ENCODE results near the gene AACS. TPM values are rescaled to one million over a fixed set of nuclear protein-coding genes. Genes with fewer than 3 reads are reported as not detected.

AACS gene
- polyA plus RNA-seq, 1 donor = 19.1 TPM

DNA sequence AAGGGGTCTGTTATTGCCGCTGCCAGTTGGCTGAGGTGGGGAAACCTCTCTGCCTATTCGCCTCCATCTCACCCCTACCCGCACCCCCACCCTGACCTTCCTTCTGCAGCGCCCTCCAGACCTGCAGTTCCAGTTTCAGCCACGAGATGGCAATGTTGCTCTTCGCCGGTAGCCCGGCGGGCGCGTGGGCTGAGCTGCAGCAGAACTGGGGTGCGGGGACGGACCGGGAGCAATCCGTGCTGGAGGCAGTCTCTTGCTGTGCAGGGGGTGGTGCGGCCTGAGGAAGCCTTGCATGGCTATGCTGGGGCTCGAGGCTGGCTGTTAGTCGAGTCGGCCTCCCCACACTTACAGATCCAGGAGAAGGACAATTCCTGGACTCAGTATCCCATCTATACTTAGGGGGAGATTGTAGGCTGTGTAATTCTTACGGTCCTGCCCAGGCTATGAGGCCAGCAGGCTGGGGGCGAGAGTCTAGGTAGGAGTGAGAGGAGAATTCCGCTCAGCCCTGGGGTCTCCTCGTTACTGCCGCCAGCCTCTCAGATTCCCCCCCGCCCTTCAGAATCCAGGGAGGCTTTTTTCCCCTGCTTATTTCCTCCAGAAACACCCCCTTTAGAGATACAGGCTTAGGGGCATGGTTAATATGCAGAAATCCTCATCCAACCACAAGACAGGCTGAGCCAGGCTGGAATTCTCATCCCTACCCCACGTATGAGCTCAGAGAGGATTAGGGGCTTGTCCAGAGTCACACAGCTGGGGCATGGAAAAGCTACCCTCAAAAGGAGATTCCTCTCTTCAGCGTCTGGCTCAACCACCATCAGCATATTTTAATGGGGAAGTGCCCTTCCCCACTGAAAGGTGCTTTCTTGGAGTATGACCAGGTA lies 118.2 kb downstream of the AACS start:
- no peak overlapping the region for H3K27ac ChIP-seq (ENCODE audit: low read length)
- H3K27me3 ChIP-seq (ENCODE audit: control insufficient read depth, insufficient read depth, low read length) = peaks cover 45% of the 10 kb centered on the region
- peak; percentile 64 to 65 for DNase-seq
- WGBS (ENCODE audit: insufficient coverage, low lambda C conversion rate) = no CpG with 5 or more reads among the region's 27 CpGs
- H3K36me3 ChIP-seq (ENCODE audit: control insufficient read depth, insufficient read depth, low read length) = no peaks in the 10 kb centered on the region
- peaks cover 4% of the 10 kb centered on the region for H3K9me3 ChIP-seq (ENCODE audit: control insufficient read depth, low read depth, low read length)
- no peak overlapping the region for H3K4me3 ChIP-seq (ENCODE audit: low read length)
- peaks cover 12% of the 10 kb centered on the region for H3K4me1 ChIP-seq (ENCODE audit: control insufficient read depth, insufficient read depth, low read length)

- no peak overlapping the region for H3K27ac ChIP-seq (ENCODE audit: low read length)
- no peaks in the 10 kb centered on the region for H3K36me3 ChIP-seq (ENCODE audit: control insufficient read depth, insufficient read depth, low read length)
- no peak for DNase-seq
- WGBS (ENCODE audit: insufficient coverage, low lambda C conversion rate) = no CpG with 5 or more reads among the region's 16 CpGs
- peaks cover 55% of the 10 kb centered on the region for H3K27me3 ChIP-seq (ENCODE audit: control insufficient read depth, insufficient read depth, low read length)
- peaks cover 12% of the 10 kb centered on the region for H3K4me1 ChIP-seq (ENCODE audit: control insufficient read depth, insufficient read depth, low read length)
- H3K4me3 ChIP-seq (ENCODE audit: low read length) = no peak overlapping the region
- peaks cover 4% of the 10 kb centered on the region for H3K9me3 ChIP-seq (ENCODE audit: control insufficient read depth, low read depth, low read length)
These were observed 119.2 kb downstream of the AACS start for GRCh38 chr12:125184213-125184967.

GRCh38 chr12:125185311-125185739 lies 120.1 kb downstream of the AACS start:
- peaks cover 12% of the 10 kb centered on the region for H3K4me1 ChIP-seq (ENCODE audit: control insufficient read depth, insufficient read depth, low read length)
- no peaks in the 10 kb centered on the region for H3K36me3 ChIP-seq (ENCODE audit: control insufficient read depth, insufficient read depth, low read length)
- no CpG with 5 or more reads among the region's 21 CpGs for whole genome bisulfite sequencing (ENCODE audit: insufficient coverage, low lambda C conversion rate)
- H3K9me3 ChIP-seq (ENCODE audit: control insufficient read depth, low read depth, low read length) = peaks cover 4% of the 10 kb centered on the region
- no peak overlapping the region for H3K4me3 ChIP-seq (ENCODE audit: low read length)
- H3K27ac ChIP-seq (ENCODE audit: low read length) = no peak overlapping the region
- peaks cover 64% of the 10 kb centered on the region for H3K27me3 ChIP-seq (ENCODE audit: control insufficient read depth, insufficient read depth, low read length)
- DNase-seq = no peak

- peaks cover 65% of the 10 kb centered on the region for H3K27me3 ChIP-seq (ENCODE audit: control insufficient read depth, insufficient read depth, low read length)
- peaks cover 12% of the 10 kb centered on the region for H3K4me1 ChIP-seq (ENCODE audit: control insufficient read depth, insufficient read depth, low read length)
- H3K9me3 ChIP-seq (ENCODE audit: control insufficient read depth, low read depth, low read length) = peaks cover 4% of the 10 kb centered on the region
- H3K4me3 ChIP-seq (ENCODE audit: low read length) = peak within 1 kb of the TSS; percentile 4
- H3K36me3 ChIP-seq (ENCODE audit: control insufficient read depth, insufficient read depth, low read length) = no peaks in the 10 kb centered on the region
- H3K27ac ChIP-seq (ENCODE audit: low read length) = no peak within 1 kb of the TSS
- no CpG with 5 or more reads among the region's 71 CpGs for WGBS (ENCODE audit: insufficient coverage, low lambda C conversion rate)
- peak; percentile 31 to 59 for DNase-seq
These were observed 120.7 kb downstream of the AACS start, which contains the start of gene TMEM132B for GRCh38 chr12:125185740-125186470. TMEM132B (plus strand) TSS chr12:125186386.

GRCh38 chr12:125186471-125187147 lies 121.4 kb downstream of the AACS start:
- no peak overlapping the region for H3K27ac ChIP-seq (ENCODE audit: low read length)
- no CpG with 5 or more reads among the region's 90 CpGs for WGBS (ENCODE audit: insufficient coverage, low lambda C conversion rate)
- H3K4me3 ChIP-seq (ENCODE audit: low read length) = peak overlapping the region; percentile 4
- H3K27me3 ChIP-seq (ENCODE audit: control insufficient read depth, insufficient read depth, low read length) = peaks cover 72% of the 10 kb centered on the region
- peaks cover 4% of the 10 kb centered on the region for H3K9me3 ChIP-seq (ENCODE audit: control insufficient read depth, low read depth, low read length)
- peaks cover 12% of the 10 kb centered on the region for H3K4me1 ChIP-seq (ENCODE audit: control insufficient read depth, insufficient read depth, low read length)
- H3K36me3 ChIP-seq (ENCODE audit: control insufficient read depth, insufficient read depth, low read length) = no peaks in the 10 kb centered on the region
- peak in 1 of 2 donors; percentile 16 for DNase-seq

DNA sequence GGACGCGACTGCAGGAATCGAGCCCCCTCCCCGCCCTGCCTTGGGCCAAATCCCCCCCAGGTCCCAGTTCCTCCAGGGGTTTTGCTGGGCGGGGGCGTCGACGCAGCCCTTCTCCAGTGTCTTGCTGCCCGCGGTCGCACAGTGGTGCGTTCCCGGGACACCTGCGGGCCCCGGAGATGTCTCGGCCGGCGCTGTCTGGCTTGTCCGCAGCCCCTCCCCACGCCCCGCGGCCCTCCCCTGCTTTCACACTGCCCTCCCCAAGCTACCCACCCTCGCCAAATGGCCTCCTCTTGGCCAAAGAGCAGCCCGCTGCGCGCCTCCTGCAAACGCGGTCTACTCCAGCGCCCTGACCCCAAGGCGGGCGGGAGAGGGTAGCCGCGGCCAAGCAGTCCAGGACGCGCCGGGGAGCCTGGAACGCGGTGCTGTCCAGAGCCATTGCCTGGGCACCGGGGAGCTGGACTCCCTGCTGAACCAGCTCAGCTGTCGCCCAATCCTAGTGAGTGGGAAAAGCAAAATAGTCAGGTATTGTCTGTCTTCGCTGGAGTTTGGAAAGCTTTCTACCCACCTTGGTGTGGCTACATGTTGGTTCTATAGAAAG lies 122.0 kb downstream of the AACS start:
- Histone ChIP-seq H3K4me1 (ENCODE audit: control insufficient read depth, insufficient read depth, low read length) (peaks cover 12% of the 10 kb centered on the region), H3K27ac (ENCODE audit: low read length) (no peak overlapping the region), H3K27me3 (ENCODE audit: control insufficient read depth, insufficient read depth, low read length) (peaks cover 75% of the 10 kb centered on the region), H3K9me3 (ENCODE audit: control insufficient read depth, low read depth, low read length) (peaks cover 4% of the 10 kb centered on the region), H3K4me3 (ENCODE audit: low read length) (no peak overlapping the region), H3K36me3 (ENCODE audit: control insufficient read depth, insufficient read depth, low read length) (no peaks in the 10 kb centered on the region)
- WGBS (ENCODE audit: insufficient coverage, low lambda C conversion rate) = no CpG with 5 or more reads among the region's 41 CpGs
- DNase-seq = no peak

- peaks cover 4% of the 10 kb centered on the region for H3K9me3 ChIP-seq (ENCODE audit: control insufficient read depth, low read depth, low read length)
- peaks cover 12% of the 10 kb centered on the region for H3K4me1 ChIP-seq (ENCODE audit: control insufficient read depth, insufficient read depth, low read length)
- no peak overlapping the region for H3K4me3 ChIP-seq (ENCODE audit: low read length)
- peaks cover 82% of the 10 kb centered on the region for H3K27me3 ChIP-seq (ENCODE audit: control insufficient read depth, insufficient read depth, low read length)
- no peak for DNase-seq
- no peaks in the 10 kb centered on the region for H3K36me3 ChIP-seq (ENCODE audit: control insufficient read depth, insufficient read depth, low read length)
- WGBS (ENCODE audit: insufficient coverage, low lambda C conversion rate) = no CpG with 5 or more reads among the region's 25 CpGs
- no peak overlapping the region for H3K27ac ChIP-seq (ENCODE audit: low read length)
These were observed 122.8 kb downstream of the AACS start for GRCh38 chr12:125187780-125188741.

DNA sequence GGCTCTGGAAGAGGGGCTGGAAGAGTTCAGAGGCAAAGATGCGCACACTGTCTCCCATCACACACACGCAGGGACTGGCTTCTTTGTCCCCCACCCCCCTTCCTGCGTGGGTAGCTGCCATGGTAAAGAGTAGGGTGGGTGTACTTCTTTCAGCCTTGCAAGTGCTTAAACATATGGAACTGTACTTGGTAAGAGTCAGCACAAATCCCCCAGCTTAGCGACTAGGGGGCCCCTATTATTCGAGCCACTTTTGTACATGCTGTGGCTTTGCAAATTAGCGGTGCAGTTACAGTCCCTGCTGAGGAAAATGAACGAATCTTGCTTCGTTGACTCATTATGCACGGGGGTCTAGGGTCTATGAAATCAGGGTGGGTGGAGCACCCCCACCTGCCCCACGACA lies 123.8 kb downstream of the AACS start:
- WGBS (ENCODE audit: insufficient coverage, low lambda C conversion rate) = no CpG with 5 or more reads among the region's 10 CpGs
- Histone ChIP-seq H3K9me3 (ENCODE audit: control insufficient read depth, low read depth, low read length) (peaks cover 4% of the 10 kb centered on the region), H3K4me1 (ENCODE audit: control insufficient read depth, insufficient read depth, low read length) (peaks cover 10% of the 10 kb centered on the region), H3K27ac (ENCODE audit: low read length) (no peak overlapping the region), H3K36me3 (ENCODE audit: control insufficient read depth, insufficient read depth, low read length) (no peaks in the 10 kb centered on the region), H3K4me3 (ENCODE audit: low read length) (no peak overlapping the region), H3K27me3 (ENCODE audit: control insufficient read depth, insufficient read depth, low read length) (peaks cover 82% of the 10 kb centered on the region)
- no peak for DNase-seq

DNA sequence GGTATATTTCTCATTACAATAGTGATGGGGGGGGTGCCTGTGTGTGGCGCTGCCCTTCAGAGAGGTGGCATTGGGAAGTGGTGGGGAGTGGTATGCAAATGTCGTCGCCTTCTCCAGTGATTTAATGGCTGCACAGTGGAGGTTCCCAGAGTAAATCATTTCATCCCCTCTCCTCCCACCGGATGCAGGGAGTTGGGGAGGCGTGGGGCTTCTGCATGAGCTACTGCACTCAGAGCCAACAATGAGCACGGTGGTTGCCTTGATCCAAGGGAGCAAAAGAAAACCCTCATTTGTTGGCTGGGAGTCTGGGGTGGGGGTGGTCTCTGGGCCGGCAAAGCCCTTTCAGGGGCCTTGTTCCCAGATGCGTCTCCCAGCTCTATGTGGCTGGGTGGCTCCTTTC lies 124.3 kb downstream of the AACS start:
- no peak overlapping the region for H3K4me3 ChIP-seq (ENCODE audit: low read length)
- H3K9me3 ChIP-seq (ENCODE audit: control insufficient read depth, low read depth, low read length) = peaks cover 4% of the 10 kb centered on the region
- no peak overlapping the region for H3K27ac ChIP-seq (ENCODE audit: low read length)
- no peak for DNase-seq
- H3K36me3 ChIP-seq (ENCODE audit: control insufficient read depth, insufficient read depth, low read length) = no peaks in the 10 kb centered on the region
- peaks cover 82% of the 10 kb centered on the region for H3K27me3 ChIP-seq (ENCODE audit: control insufficient read depth, insufficient read depth, low read length)
- H3K4me1 ChIP-seq (ENCODE audit: control insufficient read depth, insufficient read depth, low read length) = peaks cover 10% of the 10 kb centered on the region
- no CpG with 5 or more reads among the region's 8 CpGs for WGBS (ENCODE audit: insufficient coverage, low lambda C conversion rate)
